Esophagus squamous epithelium (tissue), 4 donors: ENCODE measurements around the gene VIPR2.

Experiments used
- POLR2A ChIP-seq, 4 donors: fragments of 450-650 bp; IDR thresholded peaks; one replicate each; pipeline ENCODE4 v1.6.1; 2017; ENCODE audit warnings: antibody characterized with exemption in 4 of 4, mild to moderate bottlenecking in 4 of 4, moderate library complexity in 3 of 4
- TF ChIP-seq, protein P1 (sequence below), 6 experiments: fragments of 450-650 bp in 4 of 6; fragments of 200-600 bp in 2 of 6; sonication (generic) in 2 of 6; IDR thresholded peaks; one replicate each; pipeline ENCODE4 v1.5.1; 2016 to 2019; ENCODE audit warnings: antibody characterized with exemption in 6 of 6, mild to moderate bottlenecking in 4 of 6, moderate library complexity in 4 of 6

DNA sequence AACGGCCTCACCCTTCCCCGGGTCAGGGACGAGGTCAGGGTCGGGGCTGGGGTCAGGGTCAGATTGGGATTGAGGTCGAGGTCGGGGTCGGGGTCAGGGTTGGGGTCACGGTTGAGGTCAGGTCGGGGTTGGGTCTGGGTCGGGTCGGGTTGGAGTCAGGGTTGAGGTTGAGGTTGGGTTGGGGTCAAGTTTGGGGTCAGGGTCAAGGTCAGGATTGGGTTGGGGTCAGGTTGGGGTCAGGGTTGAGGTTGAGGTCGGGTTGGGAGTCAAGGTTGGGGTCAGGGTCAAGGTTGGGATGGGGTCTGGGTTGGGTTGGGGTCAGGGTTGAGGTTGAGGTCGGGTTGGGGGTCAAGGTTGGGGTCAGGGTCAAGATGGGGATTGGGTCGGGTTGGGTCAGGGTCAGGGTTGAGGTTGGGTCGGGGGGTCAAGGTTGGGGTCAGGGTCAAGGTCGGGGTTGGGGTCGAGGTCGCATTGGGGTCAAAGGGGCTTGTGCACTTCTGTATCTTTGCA lies 131.4 kb downstream of the VIPR2 start:
- TF ChIP-seq, protein P1, sequence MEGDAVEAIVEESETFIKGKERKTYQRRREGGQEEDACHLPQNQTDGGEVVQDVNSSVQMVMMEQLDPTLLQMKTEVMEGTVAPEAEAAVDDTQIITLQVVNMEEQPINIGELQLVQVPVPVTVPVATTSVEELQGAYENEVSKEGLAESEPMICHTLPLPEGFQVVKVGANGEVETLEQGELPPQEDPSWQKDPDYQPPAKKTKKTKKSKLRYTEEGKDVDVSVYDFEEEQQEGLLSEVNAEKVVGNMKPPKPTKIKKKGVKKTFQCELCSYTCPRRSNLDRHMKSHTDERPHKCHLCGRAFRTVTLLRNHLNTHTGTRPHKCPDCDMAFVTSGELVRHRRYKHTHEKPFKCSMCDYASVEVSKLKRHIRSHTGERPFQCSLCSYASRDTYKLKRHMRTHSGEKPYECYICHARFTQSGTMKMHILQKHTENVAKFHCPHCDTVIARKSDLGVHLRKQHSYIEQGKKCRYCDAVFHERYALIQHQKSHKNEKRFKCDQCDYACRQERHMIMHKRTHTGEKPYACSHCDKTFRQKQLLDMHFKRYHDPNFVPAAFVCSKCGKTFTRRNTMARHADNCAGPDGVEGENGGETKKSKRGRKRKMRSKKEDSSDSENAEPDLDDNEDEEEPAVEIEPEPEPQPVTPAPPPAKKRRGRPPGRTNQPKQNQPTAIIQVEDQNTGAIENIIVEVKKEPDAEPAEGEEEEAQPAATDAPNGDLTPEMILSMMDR (IDR thresholded peaks at IDR 0.05): no peak
- TF ChIP-seq POLR2A (IDR thresholded peaks at IDR 0.05): no peak
